K562 treated with DMSO at 1 percent for 4 hours (cell line): ENCODE data around the gene EYS. TPM values are rescaled to one million over a fixed set of nuclear protein-coding genes. Genes with fewer than 3 reads are reported as not detected.

ENCODE experiments used
- total RNA-seq: library from RNA; unstranded; fragments of 300-600 nt; gene quantifications from 2 replicates; pipeline ENCODE4 v1.2.3, GENCODE V29; 2022; ENCODE audit not compliant: insufficient read depth

Gene EYS
- 0.05 TPM in 1 of 2 replicates, not detected in the other for total RNA-seq

DNA sequence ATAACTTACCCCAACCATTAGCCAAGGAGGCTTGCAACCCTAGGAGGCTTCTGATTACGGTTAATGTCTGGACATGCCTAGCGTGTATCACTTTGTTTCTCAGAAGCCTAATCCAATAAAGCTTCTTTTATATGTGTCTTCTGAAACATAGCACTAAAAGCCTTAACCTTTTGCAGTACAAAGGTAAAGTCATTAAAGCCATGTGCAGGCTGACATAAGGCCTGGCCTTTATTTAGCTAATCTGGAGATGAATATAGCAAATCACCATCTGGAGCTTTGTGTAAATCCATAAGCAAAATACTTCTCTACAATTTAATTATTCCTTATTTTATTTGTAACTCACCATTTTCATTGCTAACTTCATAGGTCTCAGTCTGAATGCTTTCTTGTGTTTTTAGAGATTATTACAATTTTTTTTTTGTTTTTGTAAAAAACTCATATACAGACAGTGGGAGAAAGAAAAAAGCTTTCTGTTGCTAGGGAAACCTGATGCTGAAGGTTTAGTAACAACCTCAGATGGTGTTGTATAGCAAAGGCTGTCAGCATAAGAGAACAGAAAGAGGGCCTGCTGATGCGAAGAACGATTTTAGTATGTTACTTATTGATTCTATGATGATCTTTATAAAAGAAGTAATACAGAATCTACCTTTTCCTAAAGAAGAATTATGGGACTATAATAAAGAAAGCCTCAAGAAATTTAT lies at the start of gene EYS:
TSS of gene EYS (minus strand) at position 101 of the 701 bp plus-strand sequence. CDS start 211,816 bp downstream, outside the sequence.

